HCT116 (cell line): ENCODE data around the gene TSPAN16. TPM values are rescaled to one million over a fixed set of nuclear protein-coding genes. Genes with fewer than 3 reads are reported as not detected.

ENCODE experiments used
- ATAC-seq: fragments of 200-7000 bp; cut with Tn5 transposase; 2 replicates; pipeline ENCODE4 v1.9.1; 2020; ENCODE audit warnings: mild to moderate bottlenecking, moderate library complexity
- BruUV-seq: library from RNA; stranded (reverse); fragments of 400-500 nt; replicated peaks from 2 replicates; lab custom pipeline; 2021; lab: Mats Ljungman, UMichigan
- CTCF ChIA-PET: fragments of 300-600 bp; sonication (Branson Sonifier 250); formaldehyde crosslinking; loops from one replicate; lab custom pipeline; 2021; ENCODE audit warnings: antibody characterized with exemption; lab: Charles Lee
- POLR2A ChIA-PET: fragments of 300-600, 350-600 bp; sonication (Branson Sonifier 250); formaldehyde crosslinking; loops from one replicate; lab custom pipeline; 2021; ENCODE audit warnings: antibody characterized with exemption; lab: Charles Lee
- RAD21 ChIA-PET, 2 experiments: fragments of 300-600 bp; sonication (Branson Sonifier 250); formaldehyde crosslinking; loops; one replicate each; lab custom pipeline; 2023; ENCODE audit warnings: low total read pairs in 2 of 2; ENCODE audit not compliant: uncharacterized antibody in 2 of 2, unreplicated experiment in 2 of 2, low non-redundant PET in 1 of 2; lab: Charles Lee
- DNase-seq: peaks from one replicate; pipeline ENCODE4 v3.0.0-alpha.2; 2010; ENCODE audit warnings: low read depth, low spot score
- H2AFZ ChIP-seq: fragments of 200-600 bp; shearing (Covaris generic), sonication (generic); 2 replicates; pipeline ENCODE4 v1.6.1; 2017; ENCODE audit warnings: low read depth, mixed run types, mixed read lengths, antibody characterized with exemption, low read length; ENCODE audit not compliant: poor library complexity, severe bottlenecking
- H3K27ac ChIP-seq: 2 replicates; pipeline ENCODE4 v1.5.1; 2012; ENCODE audit warnings: low read depth, low read length
- H3K27me3 ChIP-seq: fragments of 200-600 bp; sonication (generic); 2 replicates; pipeline ENCODE4 v1.6.1; 2016; ENCODE audit warnings: mixed run types, low read length, mixed read lengths; ENCODE audit not compliant: insufficient read depth
- H3K36me3 ChIP-seq, 2 experiments: fragments of 200-500 bp in 1 of 2; fragments of 200-600 bp in 1 of 2; sonication (Bioruptor generic) in 1 of 2; sonication (generic) in 1 of 2; 2 replicates each; pipeline versions ENCODE4 v1.5.1 to v1.6.1; 2014 to 2016; ENCODE audit warnings: low read length in 2 of 2, inconsistent platforms in 1 of 2, mixed read lengths in 1 of 2, mixed run types in 1 of 2; ENCODE audit not compliant: insufficient read depth in 2 of 2, control insufficient read depth in 1 of 2
- H3K4me1 ChIP-seq, 2 experiments: fragments of 200-600 bp in 1 of 2; sonication (generic) in 1 of 2; 2 replicates each; pipeline versions ENCODE4 v1.5.1 to v1.6.1; 2012 to 2017; ENCODE audit warnings: low read length in 2 of 2, inconsistent platforms in 1 of 2, mild to moderate bottlenecking in 1 of 2, mixed read lengths in 1 of 2, mixed run types in 1 of 2, moderate library complexity in 1 of 2; ENCODE audit not compliant: insufficient read depth in 2 of 2, control insufficient read depth in 1 of 2
- H3K4me2 ChIP-seq: fragments of 200-600 bp; sonication (generic); 2 replicates; pipeline ENCODE4 v1.6.1; 2017; ENCODE audit warnings: mixed run types, low read length, mixed read lengths
- H3K4me3 ChIP-seq, 2 experiments: fragments of 200-600 bp in 1 of 2; sonication (generic) in 1 of 2; replicated peaks in 1 of 2; 2 replicates each; pipeline ENCODE4 v1.5.1; 2011 to 2016; ENCODE audit warnings: low read length in 2 of 2, control low read depth in 1 of 2, low read depth in 1 of 2, mild to moderate bottlenecking in 1 of 2, mixed read lengths in 1 of 2, mixed run types in 1 of 2
- H3K79me2 ChIP-seq: fragments of 200-600 bp; sonication (generic); 2 replicates; pipeline ENCODE4 v1.6.1; 2017; ENCODE audit warnings: mild to moderate bottlenecking, mixed run types, low read length, moderate library complexity, mixed read lengths; ENCODE audit not compliant: insufficient read depth
- H3K9ac ChIP-seq: fragments of 200-600 bp; sonication (generic); 2 replicates; pipeline ENCODE4 v1.6.1; 2016; ENCODE audit warnings: low read length, mixed read lengths
- H3K9me2 ChIP-seq: fragments of 200-600 bp; sonication (generic), shearing (Covaris generic); 2 replicates; pipeline ENCODE4 v1.6.1; 2017; ENCODE audit warnings: mixed run types, mild to moderate bottlenecking, moderate library complexity; ENCODE audit not compliant: insufficient read depth
- H3K9me3 ChIP-seq, 2 experiments: fragments of 200-500 bp in 1 of 2; fragments of 200-600 bp in 1 of 2; sonication (Bioruptor generic) in 1 of 2; sonication (generic) in 1 of 2; 2 replicates each; pipeline ENCODE4 v1.6.1; 2014 to 2017; ENCODE audit warnings: low read length in 2 of 2, mixed read lengths in 2 of 2, inconsistent platforms in 1 of 2, low read depth in 1 of 2, mild to moderate bottlenecking in 1 of 2, mixed run types in 1 of 2, moderate library complexity in 1 of 2; ENCODE audit not compliant: control insufficient read depth in 1 of 2, insufficient read depth in 1 of 2
- H4K20me1 ChIP-seq: fragments of 200-600 bp; sonication (generic), shearing (Covaris generic); 2 replicates; pipeline ENCODE4 v1.6.1; 2017; ENCODE audit warnings: mixed run types, mild to moderate bottlenecking, moderate library complexity; ENCODE audit not compliant: insufficient read depth
- CBX3 ChIP-seq: IDR thresholded peaks from 2 replicates; pipeline ENCODE4 v1.6.1; 2012; ENCODE audit warnings: low read depth
- CEBPB ChIP-seq: IDR thresholded peaks from 2 replicates; pipeline ENCODE4 v1.6.1; 2012; ENCODE audit warnings: low read depth
- EGR1 ChIP-seq: IDR thresholded peaks from 2 replicates; pipeline ENCODE4 v1.6.1; 2012; ENCODE audit warnings: low read depth
- ELF1 ChIP-seq: IDR thresholded peaks from 2 replicates; pipeline ENCODE4 v1.6.1; 2012; ENCODE audit warnings: low read depth, borderline replicate concordance
- EZH2 ChIP-seq: fragments of 200-600 bp; sonication (generic); IDR thresholded peaks from 2 replicates; pipeline ENCODE4 v1.6.1; 2017; ENCODE audit warnings: antibody characterized with exemption, mixed run types
- EZH2phosphoT487 ChIP-seq: fragments of 200-600 bp; IDR thresholded peaks from 2 replicates; pipeline ENCODE4 v1.6.1; 2018; ENCODE audit warnings: antibody characterized with exemption, borderline replicate concordance
- FOSL1 ChIP-seq: IDR thresholded peaks from 2 replicates; pipeline ENCODE4 v1.6.1; 2012; ENCODE audit warnings: low read depth
- JUND ChIP-seq: IDR thresholded peaks from 2 replicates; pipeline ENCODE4 v1.6.1; 2012
- REST ChIP-seq: IDR thresholded peaks from 2 replicates; pipeline ENCODE4 v1.6.1; 2012; ENCODE audit warnings: low read depth
- SIN3A ChIP-seq: IDR thresholded peaks from 2 replicates; pipeline ENCODE4 v1.6.1; 2012; ENCODE audit warnings: low read depth
- SP1 ChIP-seq: IDR thresholded peaks from 2 replicates; pipeline ENCODE4 v1.6.1; 2012; ENCODE audit warnings: low read depth
- SRF ChIP-seq: IDR thresholded peaks from 2 replicates; pipeline ENCODE4 v1.6.1; 2012; ENCODE audit warnings: low read depth
- TCF7L2 ChIP-seq: IDR thresholded peaks from 2 replicates; pipeline ENCODE4 v1.7.0; 2011; ENCODE audit warnings: borderline replicate concordance, inconsistent platforms; ENCODE audit not compliant: insufficient read depth, insufficient read length; ENCODE audit errors: extremely low read depth
- ZBTB33 ChIP-seq: IDR thresholded peaks from 2 replicates; pipeline ENCODE4 v1.6.1; 2011; ENCODE audit warnings: mild to moderate bottlenecking, low read length, moderate library complexity; ENCODE audit not compliant: insufficient replicate concordance; ENCODE audit errors: extremely low read depth
- ZFX ChIP-seq: fragments of 450-650 bp; IDR thresholded peaks from 2 replicates; pipeline ENCODE4 v1.6.1; 2017
- intact Hi-C: fragments of 100-400 bp; cut with micrococcal nuclease; formaldehyde crosslinking; loops from 2 replicates; pipeline ENCODE4 v1.10.0; 2022
- total RNA-seq: library from RNA; stranded (reverse); gene quantifications from one replicate; pipeline ENCODE4 v1.2.1, GENCODE V29; 2021; ENCODE audit not compliant: unreplicated experiment
- TF ChIP-seq, protein P1 (sequence below): IDR thresholded peaks from 2 replicates; pipeline ENCODE4 v1.6.1; 2012

The TSPAN16 gene
- total RNA-seq, 1 experiment from 2014 or later: not detected

- ChIA-PET CTCF (no interaction called here), POLR2A (no interaction called here), RAD21 (no interaction called here)
- Histone ChIP-seq H4K20me1 (no peaks in the 10 kb centered on the region), H3K4me1 (peaks cover 4 to 5% of the 10 kb centered on the region in 2 experiments; a peak in 3 of 4 replicates), H3K4me2 (no peak overlapping the region), H3K9me2 (no peaks in the 10 kb centered on the region), H2AFZ (no peak overlapping the region), H3K79me2 (no peaks in the 10 kb centered on the region), H3K4me3 (no peak overlapping the region), H3K9ac (no peak overlapping the region), H3K27ac (no peak overlapping the region), H3K36me3 (peaks cover 10% of the 10 kb centered on the region in 2 experiments; a peak in 3 of 4 replicates), H3K9me3 (no peaks in the 10 kb centered on the region), H3K27me3 (no peaks in the 10 kb centered on the region)
- intact Hi-C loops: no loop called here
- ATAC-seq (no peak), DNase-seq (no peak)
- no peak for TF ChIP-seq ZBTB33
- TF ChIP-seq CEBPB: no peak
- TF ChIP-seq FOSL1: no peak
- TF ChIP-seq CBX3: no peak
- no peak for TF ChIP-seq SIN3A
- no peak for TF ChIP-seq SP1
- no peak for TF ChIP-seq EZH2phosphoT487
- no peak for TF ChIP-seq REST
- TF ChIP-seq ZFX: no peak
- no peak for TF ChIP-seq JUND
- no peak for TF ChIP-seq ELF1
- TF ChIP-seq TCF7L2: no peak
- TF ChIP-seq, protein P1, sequence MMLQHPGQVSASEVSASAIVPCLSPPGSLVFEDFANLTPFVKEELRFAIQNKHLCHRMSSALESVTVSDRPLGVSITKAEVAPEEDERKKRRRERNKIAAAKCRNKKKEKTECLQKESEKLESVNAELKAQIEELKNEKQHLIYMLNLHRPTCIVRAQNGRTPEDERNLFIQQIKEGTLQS: no peak
- no peak for TF ChIP-seq EGR1
- TF ChIP-seq SRF: no peak
- TF ChIP-seq EZH2: no peak
- no TSS peak for BruUV-seq
Observed at GRCh38 chr19:11247934-11248333, 48.0 kb upstream of the TSPAN16 start.
